Esophagus squamous epithelium (tissue), 5 donors: ENCODE measurements around the gene RNU7-1. TPM values are rescaled to one million over a fixed set of nuclear protein-coding genes. Genes with fewer than 3 reads are reported as not detected.

Source experiments
- DNase-seq: peaks from one replicate; lab custom pipeline; 2025; lab: John Stamatoyannopoulos, UW
- H3K27ac ChIP-seq, 4 donors: fragments of 200-600 bp; sonication (generic); one replicate each; pipeline ENCODE4 v1.5.1; 2016 to 2019; ENCODE audit warnings: mild to moderate bottlenecking in 1 of 4
- H3K27me3 ChIP-seq, 4 donors: fragments of 200-600 bp; sonication (generic); 1 replicate in 3 of 4; 2 replicates in 1 of 4; pipeline versions ENCODE4 v1.5.1 to v1.6.0; 2017 to 2021; ENCODE audit warnings: antibody characterized with exemption in 1 of 4
- H3K36me3 ChIP-seq, 3 donors: fragments of 200-600 bp; sonication (generic); one replicate each; pipeline ENCODE4 v1.5.1; 2016 to 2019
- H3K4me1 ChIP-seq, 3 donors: fragments of 200-600 bp; sonication (generic); one replicate each; pipeline ENCODE4 v1.5.1; 2017 to 2019
- H3K4me3 ChIP-seq, 4 donors: fragments of 200-600 bp; sonication (generic); 1 replicate in 3 of 4; 2 replicates in 1 of 4; pipeline ENCODE4 v1.5.1; 2016 to 2019; ENCODE audit warnings: mild to moderate bottlenecking in 2 of 4, moderate library complexity in 1 of 4
- H3K9me3 ChIP-seq, 3 donors: fragments of 200-600 bp; sonication (generic); one replicate each; pipeline ENCODE4 v1.5.1; 2016 to 2019
- CTCF ChIP-seq, 6 experiments: fragments of 450-650 bp in 4 of 6; fragments of 200-600 bp in 2 of 6; sonication (generic) in 2 of 6; IDR thresholded peaks; one replicate each; pipeline ENCODE4 v1.5.1; 2016 to 2019; ENCODE audit warnings: antibody characterized with exemption in 6 of 6, mild to moderate bottlenecking in 4 of 6, moderate library complexity in 4 of 6
- POLR2A ChIP-seq, 4 donors: fragments of 450-650 bp; IDR thresholded peaks; one replicate each; pipeline ENCODE4 v1.6.1; 2017; ENCODE audit warnings: antibody characterized with exemption in 4 of 4, mild to moderate bottlenecking in 4 of 4, moderate library complexity in 3 of 4
- WGBS, 2 donors: methylation state at CpG; one replicate each; pipeline ENCODE4 v1.1.5; 2018; 5-methylcytosine and 5-hydroxymethylcytosine counted together
- intact Hi-C: fragments of 100-400 bp; cut with DNase I; formaldehyde crosslinking; loops from one replicate; pipeline ENCODE4 v1.15.0; 2022
- total RNA-seq, 4 donors: library from RNA; depleted of rRNA; stranded (reverse); fragments of >200 nt; gene quantifications; one replicate each; pipeline ENCODE4 v1.1.0, GENCODE V29; 2016
- donor health status: DM: yes; HTN: yes; CAD: no.

RNU7-1 gene
- total RNA-seq: not detected

GRCh38 chr12:6943722-6944380 lies at the start of gene RNU7-1, which contains the start of gene C12orf57:
Gene RNU7-1, plus strand, starts transcription at chr12:6943816.
Gene C12orf57, plus strand, starts transcription at chr12:6944022. Its CDS starts 100 bp downstream, at chr12:6944122.
- no peaks in the 10 kb centered on the region for H3K27me3 ChIP-seq
- peak within 1 kb of the TSS; percentile 91 to 98 (median 97) for H3K27ac ChIP-seq
- H3K4me3 ChIP-seq: peak within 1 kb of the TSS; percentile 40 to 77 (median 70)
- peak in 3 of 4 donors; percentile 22 to 96 (median 81) for TF ChIP-seq POLR2A (IDR thresholded peaks at IDR 0.05)
- peak in 1 of 6 experiments; percentile 7 for TF ChIP-seq CTCF (IDR thresholded peaks at IDR 0.05)
- intact Hi-C loops: loop anchor here (2.0 kb wide), 1 partner anchor 19 kb away; no protein-coding TSS in a partner anchor
- peaks cover 20 to 77% (median 33%) of the 10 kb centered on the region in 3 donors for H3K4me1 ChIP-seq
- peaks cover 6 to 46% (median 11%) of the 10 kb centered on the region in 3 donors for H3K36me3 ChIP-seq
- 2 to 3% methylated on average over 2 to 19 of the region's 31 CpGs for WGBS, 2 donors
- no peak for DNase-seq
- H3K9me3 ChIP-seq: no peaks in the 10 kb centered on the region

- Histone ChIP-seq H3K27me3 (no peaks in the 10 kb centered on the region), H3K4me3 (no peak overlapping the region), H3K4me1 (peaks cover 3 to 15% (median 3%) of the 10 kb centered on the region in 3 donors), H3K9me3 (no peaks in the 10 kb centered on the region), H3K27ac (no peak overlapping the region), H3K36me3 (no peaks in the 10 kb centered on the region)
- intact Hi-C loops: no loop called here
- no peak for DNase-seq
- 72 to 91% methylated on average over 3 of the region's 3 CpGs for WGBS, 2 donors
- no peak for TF ChIP-seq POLR2A (IDR thresholded peaks at IDR 0.05)
- TF ChIP-seq CTCF (IDR thresholded peaks at IDR 0.05): no peak
These were observed 49.3 kb upstream of the RNU7-1 start for GRCh38 chr12:6894321-6894720.

GRCh38 chr12:6896846-6897435 lies 46.7 kb upstream of the RNU7-1 start:
- Histone ChIP-seq H3K4me3 (no peak overlapping the region), H3K9me3 (no peaks in the 10 kb centered on the region), H3K27me3 (no peaks in the 10 kb centered on the region), H3K4me1 (peaks cover 0 to 11% (median 0%) of the 10 kb centered on the region in 3 donors), H3K36me3 (no peaks in the 10 kb centered on the region), H3K27ac (no peak overlapping the region)
- WGBS, 2 donors: 69 to 81% methylated on average over 6 of the region's 6 CpGs
- TF ChIP-seq CTCF (IDR thresholded peaks at IDR 0.05): no peak
- TF ChIP-seq POLR2A (IDR thresholded peaks at IDR 0.05): no peak
- intact Hi-C loops: no loop called here
- no peak for DNase-seq

- 68 to 73% methylated on average over 4 to 5 of the region's 5 CpGs for WGBS, 2 donors
- Histone ChIP-seq H3K4me3 (no peak overlapping the region), H3K27ac (no peak overlapping the region)
These were observed 44.2 kb upstream of the RNU7-1 start for GRCh38 chr12:6899427-6899826.

More at GRCh38 chr12:6899427-6899826, 44.2 kb upstream of the RNU7-1 start:
- Histone ChIP-seq H3K27me3 (no peaks in the 10 kb centered on the region), H3K36me3 (no peaks in the 10 kb centered on the region), H3K9me3 (no peaks in the 10 kb centered on the region), H3K4me1 (peaks cover 0 to 16% (median 3%) of the 10 kb centered on the region in 3 donors)
- TF ChIP-seq CTCF (IDR thresholded peaks at IDR 0.05): no peak
- TF ChIP-seq POLR2A (IDR thresholded peaks at IDR 0.05): no peak
- DNase-seq: no peak
- intact Hi-C loops: no loop called here
